Thyroid gland (tissue), 4 donors: ENCODE results near the gene DCAF5. TPM values are rescaled to one million over a fixed set of nuclear protein-coding genes. Genes with fewer than 3 reads are reported as not detected.
"Not testable (repeated sequence)": the region's sequence is repeated elsewhere in the genome, so short reads cannot be mapped to it uniquely, and the experiment has no call there.

Experiments
- DNase-seq, 2 donors: peaks; one replicate each; pipeline ENCODE4 v3.0.0-alpha.2; 2019
- H3K27ac ChIP-seq, 3 donors: fragments of 200-600 bp; sonication (generic); 1 replicate in 2 of 3; 2 replicates in 1 of 3; pipeline ENCODE4 v1.5.1; 2016 to 2019; ENCODE audit warnings: mild to moderate bottlenecking in 1 of 3, moderate library complexity in 1 of 3
- H3K27me3 ChIP-seq: fragments of 200-600 bp; sonication (generic); one replicate; pipeline ENCODE4 v1.5.1; 2019
- H3K36me3 ChIP-seq, 2 donors: fragments of 200-600 bp; sonication (generic); one replicate each; pipeline ENCODE4 v1.5.1; 2016 to 2019
- H3K4me1 ChIP-seq, 2 donors: fragments of 200-600 bp; sonication (generic); one replicate each; pipeline ENCODE4 v1.5.1; 2017 to 2019
- H3K4me3 ChIP-seq, 3 donors: fragments of 200-600 bp; sonication (generic); replicated peaks in 1 of 3; 1 replicate in 2 of 3; 2 replicates in 1 of 3; pipeline ENCODE4 v1.5.1; 2016; ENCODE audit warnings: mild to moderate bottlenecking in 1 of 3
- H3K9me3 ChIP-seq: fragments of 200-600 bp; sonication (generic); one replicate; pipeline ENCODE4 v1.5.1; 2017
- POLR2A ChIP-seq, 2 donors: fragments of 450-650 bp; IDR thresholded peaks; one replicate each; pipeline ENCODE4 v1.6.1; 2017; ENCODE audit warnings: antibody characterized with exemption in 2 of 2, mild to moderate bottlenecking in 2 of 2, moderate library complexity in 1 of 2
- WGBS, 2 donors: methylation state at CpG; one replicate each; pipeline ENCODE4 v1.1.5; 2017; 5-methylcytosine and 5-hydroxymethylcytosine counted together
- intact Hi-C: fragments of 100-400 bp; cut with DNase I; formaldehyde crosslinking; loops from one replicate; pipeline ENCODE4 v1.15.1; 2023
- total RNA-seq, 4 donors: library from RNA; depleted of rRNA; stranded (reverse); fragments of >200 nt; gene quantifications; one replicate each; pipeline ENCODE4 v1.2.3, GENCODE V29; 2016
- TF ChIP-seq, protein P1 (sequence below), 6 experiments: fragments of 200-600 bp in 3 of 6; fragments of 450-650 bp in 3 of 6; sonication (generic) in 3 of 6; IDR thresholded peaks; one replicate each; pipeline ENCODE4 v1.5.1; 2016 to 2019; ENCODE audit warnings: antibody characterized with exemption in 6 of 6, mild to moderate bottlenecking in 2 of 6, inconsistent platforms in 1 of 6, moderate library complexity in 1 of 6

DCAF5 gene
- total RNA-seq, 4 donors from 2014 or later: 36.0 to 53.6 (median 38.9) TPM

GRCh38 chr14:69077841-69078240 is 75.1 kb downstream of the DCAF5 start:
- Histone ChIP-seq H3K27ac (no peak overlapping the region), H3K9me3 (no peaks in the 10 kb centered on the region), H3K4me1 (peaks cover 0 to 10% of the 10 kb centered on the region in 2 donors), H3K27me3 (no peaks in the 10 kb centered on the region), H3K4me3 (no peak overlapping the region), H3K36me3 (peaks cover 0 to 8% of the 10 kb centered on the region in 2 donors)
- no peak for DNase-seq
- TF ChIP-seq POLR2A (IDR thresholded peaks at IDR 0.05): no peak
- TF ChIP-seq, protein P1, sequence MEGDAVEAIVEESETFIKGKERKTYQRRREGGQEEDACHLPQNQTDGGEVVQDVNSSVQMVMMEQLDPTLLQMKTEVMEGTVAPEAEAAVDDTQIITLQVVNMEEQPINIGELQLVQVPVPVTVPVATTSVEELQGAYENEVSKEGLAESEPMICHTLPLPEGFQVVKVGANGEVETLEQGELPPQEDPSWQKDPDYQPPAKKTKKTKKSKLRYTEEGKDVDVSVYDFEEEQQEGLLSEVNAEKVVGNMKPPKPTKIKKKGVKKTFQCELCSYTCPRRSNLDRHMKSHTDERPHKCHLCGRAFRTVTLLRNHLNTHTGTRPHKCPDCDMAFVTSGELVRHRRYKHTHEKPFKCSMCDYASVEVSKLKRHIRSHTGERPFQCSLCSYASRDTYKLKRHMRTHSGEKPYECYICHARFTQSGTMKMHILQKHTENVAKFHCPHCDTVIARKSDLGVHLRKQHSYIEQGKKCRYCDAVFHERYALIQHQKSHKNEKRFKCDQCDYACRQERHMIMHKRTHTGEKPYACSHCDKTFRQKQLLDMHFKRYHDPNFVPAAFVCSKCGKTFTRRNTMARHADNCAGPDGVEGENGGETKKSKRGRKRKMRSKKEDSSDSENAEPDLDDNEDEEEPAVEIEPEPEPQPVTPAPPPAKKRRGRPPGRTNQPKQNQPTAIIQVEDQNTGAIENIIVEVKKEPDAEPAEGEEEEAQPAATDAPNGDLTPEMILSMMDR (IDR thresholded peaks at IDR 0.05): no peak
- intact Hi-C loops: no loop called here

GRCh38 chr14:69077185-69077584 is 75.7 kb downstream of the DCAF5 start:
- H3K27me3 ChIP-seq, H3K27ac ChIP-seq, DNase-seq, H3K4me1 ChIP-seq, H3K4me3 ChIP-seq, intact Hi-C loops, H3K9me3 ChIP-seq: not testable (repeated sequence)
- H3K36me3 ChIP-seq: peaks cover 0 to 10% of the 10 kb centered on the region in 2 donors
- WGBS, 2 donors: 98% methylated on average over 5 of the region's 5 CpGs

DNA sequence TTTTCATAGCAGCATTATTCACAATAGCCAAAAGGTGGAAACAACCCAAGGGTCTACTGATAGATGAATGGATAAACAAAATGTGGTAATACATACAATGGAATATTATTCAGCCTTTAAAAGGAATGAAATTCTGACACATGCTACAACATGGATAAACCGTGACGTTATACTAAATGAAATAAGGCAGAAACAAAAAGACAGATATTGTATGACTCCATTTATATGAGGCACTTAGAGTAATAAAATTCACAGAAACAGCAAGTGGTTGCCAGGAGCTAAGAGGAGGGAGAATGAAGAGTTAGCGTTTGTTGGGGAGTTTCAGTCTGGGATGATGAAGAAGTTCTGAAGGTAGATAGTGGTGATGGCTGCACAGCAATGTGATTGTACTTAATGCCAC is 76.6 kb downstream of the DCAF5 start:
- Histone ChIP-seq H3K4me1 (peaks cover 0 to 8% of the 10 kb centered on the region in 2 donors), H3K27me3 (no peaks in the 10 kb centered on the region), H3K4me3 (no peak overlapping the region), H3K27ac (no peak overlapping the region), H3K36me3 (peaks cover 0 to 10% of the 10 kb centered on the region in 2 donors), H3K9me3 (no peaks in the 10 kb centered on the region)
- TF ChIP-seq, protein P1 (IDR thresholded peaks at IDR 0.05): no peak
- TF ChIP-seq POLR2A (IDR thresholded peaks at IDR 0.05): no peak
- DNase-seq: no peak
- intact Hi-C loops: no loop called here
- whole genome bisulfite sequencing, 2 donors: 79 to 97% methylated on average over 3 of the region's 3 CpGs

- no peaks in the 10 kb centered on the region for H3K27me3 ChIP-seq
- 66 to 84% methylated on average over 1 of the region's 1 CpG for WGBS, 2 donors
- H3K4me1 ChIP-seq: peaks cover 0 to 8% of the 10 kb centered on the region in 2 donors
- no peaks in the 10 kb centered on the region for H3K9me3 ChIP-seq
- H3K27ac ChIP-seq: no peak overlapping the region
- H3K36me3 ChIP-seq: peaks cover 0 to 10% of the 10 kb centered on the region in 2 donors
- intact Hi-C loops: no loop called here
- no peak for DNase-seq
- no peak overlapping the region for H3K4me3 ChIP-seq
- TF ChIP-seq, protein P1 (IDR thresholded peaks at IDR 0.05): no peak
- TF ChIP-seq POLR2A (IDR thresholded peaks at IDR 0.05): no peak
These were observed 79.0 kb downstream of the DCAF5 start for GRCh38 chr14:69073915-69074314.

DNA sequence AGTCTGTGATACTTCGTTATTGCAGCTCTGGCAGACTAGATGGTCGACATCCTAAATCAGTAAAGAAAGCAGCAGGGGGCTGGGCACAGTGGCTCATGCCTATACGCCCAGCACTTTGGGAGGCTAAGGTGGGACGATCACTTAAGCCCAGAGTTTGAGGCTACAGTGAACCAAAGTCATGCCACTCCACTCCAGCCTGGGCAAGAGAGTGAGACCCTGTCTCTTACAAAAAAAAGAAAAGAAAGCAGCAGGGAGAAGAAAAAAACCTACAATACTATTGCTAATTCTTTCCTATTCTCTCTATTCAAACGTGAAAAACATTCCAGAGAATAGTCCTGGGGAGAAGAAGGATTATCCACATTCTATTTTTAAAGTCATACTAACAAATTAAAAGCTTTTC is 79.5 kb downstream of the DCAF5 start:
- peaks cover 0 to 8% of the 10 kb centered on the region in 2 donors for H3K4me1 ChIP-seq
- peaks cover 0 to 10% of the 10 kb centered on the region in 2 donors for H3K36me3 ChIP-seq
- no peaks in the 10 kb centered on the region for H3K9me3 ChIP-seq
- intact Hi-C loops: no loop called here
- TF ChIP-seq POLR2A (IDR thresholded peaks at IDR 0.05): no peak
- TF ChIP-seq, protein P1 (IDR thresholded peaks at IDR 0.05): no peak
- no peak overlapping the region for H3K4me3 ChIP-seq
- no peak overlapping the region for H3K27ac ChIP-seq
- DNase-seq: no peak
- H3K27me3 ChIP-seq: no peaks in the 10 kb centered on the region
- 85 to 92% methylated on average over 5 of the region's 5 CpGs for WGBS, 2 donors

DNA sequence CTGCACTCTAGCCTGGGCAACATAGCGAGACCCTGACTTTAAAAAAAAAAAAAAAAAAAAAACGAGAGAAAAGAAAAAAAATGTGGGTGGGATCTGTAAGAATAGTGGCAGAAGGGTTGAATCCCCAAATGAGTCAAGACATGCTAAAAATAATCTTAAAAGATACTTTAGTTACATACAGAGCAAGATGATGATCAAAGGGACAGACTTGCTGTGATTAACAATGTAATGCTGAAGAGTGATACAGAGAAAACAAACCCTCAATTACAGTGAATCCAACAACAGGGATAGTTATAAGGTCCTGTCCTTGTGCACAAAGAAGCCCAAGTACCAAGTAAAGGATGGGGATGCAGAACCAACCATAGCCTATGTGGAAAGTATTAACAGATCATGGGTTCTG is 80.3 kb downstream of the DCAF5 start:
- Histone ChIP-seq H3K27me3 (no peaks in the 10 kb centered on the region), H3K4me3 (no peak overlapping the region), H3K4me1 (peaks cover 0 to 3% of the 10 kb centered on the region in 2 donors), H3K27ac (no peak overlapping the region), H3K9me3 (no peaks in the 10 kb centered on the region), H3K36me3 (peaks cover 0 to 10% of the 10 kb centered on the region in 2 donors)
- TF ChIP-seq POLR2A (IDR thresholded peaks at IDR 0.05): no peak
- TF ChIP-seq, protein P1 (IDR thresholded peaks at IDR 0.05): no peak
- 88 to 91% methylated on average over 2 of the region's 2 CpGs for WGBS, 2 donors
- DNase-seq: no peak
- intact Hi-C loops: no loop called here
